ENCODE measurements around the gene MAZ. TPM values are rescaled to one million over a fixed set of nuclear protein-coding genes. Genes with fewer than 3 reads are reported as not detected.
"Not testable (repeated sequence)": the region's sequence is repeated elsewhere in the genome, so short reads cannot be mapped to it uniquely, and the experiment has no call there.

MAZ gene
- total RNA-seq, 1 donor from 2014 or later = 294 TPM

GRCh38 chr16:29790183-29790948, 16.0 kb upstream of the MAZ start, which contains the start of gene KIF22:
TSS of gene KIF22 (plus strand) at chr16:29790751. CDS start at chr16:29790760, 9 bp downstream.
- no peaks in the 10 kb centered on the region for H3K27me3 Mint-ChIP-seq

DNA sequence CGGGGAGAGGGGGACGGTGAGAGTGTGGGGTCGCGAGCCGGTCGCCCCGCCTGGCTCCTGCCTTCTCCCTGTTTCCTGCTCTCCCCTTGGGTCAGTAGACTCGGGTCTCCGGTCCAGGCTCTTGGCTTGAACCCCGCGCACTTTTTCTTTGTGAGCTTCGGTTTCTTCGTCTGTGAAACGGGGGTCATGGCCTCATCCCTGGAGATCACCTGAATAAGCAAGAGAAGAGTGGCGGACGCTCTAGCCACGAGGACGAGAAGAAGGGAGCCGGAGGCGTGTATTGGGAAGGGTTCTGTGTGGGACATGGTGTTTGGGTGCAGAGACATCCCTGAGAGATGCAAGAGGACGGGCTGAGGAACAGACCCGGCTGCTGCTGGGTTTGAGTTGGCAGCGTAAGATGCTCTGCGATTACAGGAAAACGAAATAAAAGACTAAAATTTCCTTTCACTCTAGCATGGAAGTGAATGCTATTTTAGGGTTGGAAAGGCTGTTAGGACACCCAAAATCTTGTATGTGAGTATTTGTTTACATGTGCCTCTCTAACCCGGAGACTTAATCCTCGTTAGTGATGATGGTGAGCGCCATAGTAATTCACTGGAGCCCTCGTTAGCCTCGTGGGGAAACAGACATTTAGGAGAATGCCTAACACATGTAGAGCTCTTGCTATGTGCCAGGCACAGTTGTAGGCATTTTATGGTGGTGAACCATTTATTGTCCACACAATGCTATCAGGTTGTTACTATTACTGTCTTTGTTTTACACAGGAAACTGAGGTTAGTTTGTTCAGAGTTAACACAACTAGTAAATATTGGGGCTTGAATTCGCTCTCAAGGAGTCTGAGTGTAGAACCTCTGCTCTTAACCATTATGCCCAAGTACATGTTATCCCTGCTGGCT, 15.1 kb upstream of the MAZ start:
- Mint-ChIP-seq H3K27me3 (no peaks in the 10 kb centered on the region), H3K4me3 (peak overlapping the region; percentile 98), H3K4me1 (ENCODE audit: unreplicated experiment) (peaks cover 24% of the 10 kb centered on the region), H3K9me3 (no peaks in the 10 kb centered on the region), H3K36me3 (peaks cover 15% of the 10 kb centered on the region), H3K27ac (peak overlapping the region; percentile 99)
- TF ChIP-seq, protein P1, sequence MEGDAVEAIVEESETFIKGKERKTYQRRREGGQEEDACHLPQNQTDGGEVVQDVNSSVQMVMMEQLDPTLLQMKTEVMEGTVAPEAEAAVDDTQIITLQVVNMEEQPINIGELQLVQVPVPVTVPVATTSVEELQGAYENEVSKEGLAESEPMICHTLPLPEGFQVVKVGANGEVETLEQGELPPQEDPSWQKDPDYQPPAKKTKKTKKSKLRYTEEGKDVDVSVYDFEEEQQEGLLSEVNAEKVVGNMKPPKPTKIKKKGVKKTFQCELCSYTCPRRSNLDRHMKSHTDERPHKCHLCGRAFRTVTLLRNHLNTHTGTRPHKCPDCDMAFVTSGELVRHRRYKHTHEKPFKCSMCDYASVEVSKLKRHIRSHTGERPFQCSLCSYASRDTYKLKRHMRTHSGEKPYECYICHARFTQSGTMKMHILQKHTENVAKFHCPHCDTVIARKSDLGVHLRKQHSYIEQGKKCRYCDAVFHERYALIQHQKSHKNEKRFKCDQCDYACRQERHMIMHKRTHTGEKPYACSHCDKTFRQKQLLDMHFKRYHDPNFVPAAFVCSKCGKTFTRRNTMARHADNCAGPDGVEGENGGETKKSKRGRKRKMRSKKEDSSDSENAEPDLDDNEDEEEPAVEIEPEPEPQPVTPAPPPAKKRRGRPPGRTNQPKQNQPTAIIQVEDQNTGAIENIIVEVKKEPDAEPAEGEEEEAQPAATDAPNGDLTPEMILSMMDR (conservative IDR thresholded peaks at IDR 0.05) = no peak
- DNase-seq (ENCODE audit: extremely low spot score, unreplicated experiment) = no peak

More at GRCh38 chr16:29790183-29790948, 16.0 kb upstream of the MAZ start, which contains the start of gene KIF22:
- Mint-ChIP-seq H3K4me1 (ENCODE audit: unreplicated experiment) (peaks cover 24% of the 10 kb centered on the region), H3K4me3 (peak within 1 kb of the TSS; percentile 98), H3K27ac (peak within 1 kb of the TSS; percentile 99), H3K9me3 (no peaks in the 10 kb centered on the region), H3K36me3 (peaks cover 15% of the 10 kb centered on the region)
- TF ChIP-seq, protein P1 (conservative IDR thresholded peaks at IDR 0.05) = peak; percentile 84
- peak; percentile 100 for DNase-seq (ENCODE audit: extremely low spot score, unreplicated experiment)

GRCh38 chr16:29791845-29792807, 14.2 kb upstream of the MAZ start:
- peak overlapping the region; percentile 99 for H3K27ac Mint-ChIP-seq
- peaks cover 18% of the 10 kb centered on the region for H3K36me3 Mint-ChIP-seq
- H3K27me3 Mint-ChIP-seq = no peaks in the 10 kb centered on the region
- H3K4me1 Mint-ChIP-seq (ENCODE audit: unreplicated experiment) = peaks cover 24% of the 10 kb centered on the region
- TF ChIP-seq, protein P1 (conservative IDR thresholded peaks at IDR 0.05) = no peak
- no peaks in the 10 kb centered on the region for H3K9me3 Mint-ChIP-seq
- no peak for DNase-seq (ENCODE audit: extremely low spot score, unreplicated experiment)
- H3K4me3 Mint-ChIP-seq = peak overlapping the region; percentile 98

- H3K4me3 Mint-ChIP-seq = peak overlapping the region; percentile 57
- H3K9me3 Mint-ChIP-seq; DNase-seq (ENCODE audit: extremely low spot score, unreplicated experiment); H3K27ac Mint-ChIP-seq; H3K27me3 Mint-ChIP-seq: not testable (repeated sequence)
- peaks cover 23% of the 10 kb centered on the region for H3K36me3 Mint-ChIP-seq
- peaks cover 24% of the 10 kb centered on the region for H3K4me1 Mint-ChIP-seq (ENCODE audit: unreplicated experiment)
Measured at GRCh38 chr16:29793153-29793552, 13.2 kb upstream of the MAZ start.

- no peak overlapping the region for H3K4me3 Mint-ChIP-seq
- H3K27me3 Mint-ChIP-seq = no peaks in the 10 kb centered on the region
- H3K27ac Mint-ChIP-seq = peak overlapping the region; percentile 9
- peaks cover 24% of the 10 kb centered on the region for H3K4me1 Mint-ChIP-seq (ENCODE audit: unreplicated experiment)
- DNase-seq (ENCODE audit: extremely low spot score, unreplicated experiment) = no peak
- TF ChIP-seq, protein P1 (conservative IDR thresholded peaks at IDR 0.05) = no peak
- H3K36me3 Mint-ChIP-seq = peaks cover 28% of the 10 kb centered on the region
- no peaks in the 10 kb centered on the region for H3K9me3 Mint-ChIP-seq
Measured at GRCh38 chr16:29794231-29794710, 12.1 kb upstream of the MAZ start.

Data from type B pancreatic cell (in vitro differentiated cells).